HL-60 (cell line): ENCODE measurements around the gene SIRT4.

Experiments
- CTCF ChIP-seq: IDR thresholded peaks from one replicate; pipeline ENCODE4 v1.5.1; 2011; ENCODE audit warnings: low read length, control low read depth, inconsistent platforms; ENCODE audit not compliant: insufficient read depth
- POLR2AphosphoS5 ChIP-seq: IDR thresholded peaks from 2 replicates; pipeline ENCODE4 v1.6.1; 2012; ENCODE audit warnings: low read depth
- REST ChIP-seq: IDR thresholded peaks from 2 replicates; pipeline ENCODE4 v1.6.1; 2012; ENCODE audit warnings: low read depth; ENCODE audit not compliant: insufficient replicate concordance
- SPI1 ChIP-seq: IDR thresholded peaks from 2 replicates; pipeline ENCODE4 v1.6.1; 2012; ENCODE audit warnings: low read depth, mild to moderate bottlenecking, borderline replicate concordance

DNA sequence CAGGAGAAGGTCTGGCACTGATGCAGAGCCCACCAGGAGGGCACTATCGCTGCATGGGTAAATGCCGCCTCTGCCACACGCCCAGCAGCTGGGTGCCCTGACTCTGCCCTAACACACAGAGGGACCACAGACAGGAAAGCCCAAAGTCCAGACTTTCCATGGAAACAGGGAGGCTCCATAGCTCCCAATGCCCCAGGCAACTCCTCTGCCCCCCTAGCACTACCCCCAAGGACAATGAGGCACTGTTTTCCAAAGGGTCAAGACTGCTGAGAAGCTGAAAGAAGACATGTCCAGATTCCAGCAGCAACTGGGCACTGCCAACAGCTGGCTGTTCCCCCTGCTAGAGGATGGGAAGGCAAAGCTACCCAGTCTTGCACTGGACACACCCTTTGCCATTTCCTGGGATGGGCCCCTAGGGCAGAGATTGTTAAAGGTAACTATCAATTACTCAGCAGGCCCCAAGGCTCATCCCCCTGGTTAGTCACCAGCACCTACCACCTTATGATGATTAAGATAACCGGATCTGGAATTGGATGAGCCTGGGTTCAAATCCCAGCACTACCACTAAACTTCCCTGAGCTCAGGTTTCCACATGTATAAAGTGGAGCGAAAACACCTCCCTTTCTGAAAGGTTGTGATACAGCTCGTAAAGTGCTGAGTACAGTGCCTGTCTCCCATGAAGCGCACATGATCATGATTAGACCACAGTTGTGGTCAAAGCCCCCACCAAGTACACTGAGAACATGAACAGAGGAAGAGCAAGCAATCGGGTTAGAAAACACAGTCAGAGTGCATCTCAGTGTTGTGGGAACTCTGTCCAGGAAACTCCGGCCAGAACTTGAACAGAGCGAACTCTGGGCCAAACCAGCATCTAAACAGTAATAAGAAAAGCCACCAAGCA is 39.9 kb upstream of the SIRT4 start:
- no peak for TF ChIP-seq CTCF
- TF ChIP-seq POLR2AphosphoS5 = no peak
- no peak for TF ChIP-seq REST
- no peak for TF ChIP-seq SPI1
